ENCODE data around the gene DNAJB14. TPM values are rescaled to one million over a fixed set of nuclear protein-coding genes. Genes with fewer than 3 reads are reported as not detected.
"Not testable (repeated sequence)": the region's sequence is repeated elsewhere in the genome, so short reads cannot be mapped to it uniquely, and the experiment has no call there.

Gene DNAJB14
- 45.6 TPM for total RNA-seq
- long read RNA-seq, full-length matches to known transcripts, result 41 of 52 reads
- long read RNA-seq, partial matches to known transcripts, result 4 of 52 reads
- long read RNA-seq, other reads (novel, unspliced or antisense), result 7 of 52 reads

- peak; percentile 94 for DNase-seq (ENCODE audit: low spot score)
Measured at GRCh38 chr4:99946356-99947189, at the start of gene DNAJB14. TSS of gene DNAJB14 (minus strand) at chr4:99946618. CDS start at chr4:99946571, 47 bp downstream.

DNA sequence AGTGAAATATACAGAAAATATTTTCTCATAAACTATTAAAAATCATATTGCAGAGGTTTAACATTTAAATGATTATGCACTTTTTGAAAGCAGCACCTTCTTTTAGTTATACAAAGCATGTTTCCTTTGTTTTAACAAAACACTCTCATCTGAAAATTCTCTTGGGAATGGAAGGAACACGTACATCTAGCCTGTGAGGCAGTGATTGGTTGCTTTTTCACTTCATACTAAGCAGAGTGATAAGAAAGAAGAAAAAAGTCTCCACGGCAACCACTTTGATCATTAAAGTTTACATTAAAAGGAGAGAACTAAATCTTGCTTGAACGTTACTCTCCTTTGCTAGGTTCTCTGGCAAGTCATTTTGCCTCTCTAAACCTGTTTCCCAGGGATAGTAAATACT lies 45.3 kb upstream of the DNAJB14 start:
- DNase-seq (ENCODE audit: low spot score), result no peak

DNA sequence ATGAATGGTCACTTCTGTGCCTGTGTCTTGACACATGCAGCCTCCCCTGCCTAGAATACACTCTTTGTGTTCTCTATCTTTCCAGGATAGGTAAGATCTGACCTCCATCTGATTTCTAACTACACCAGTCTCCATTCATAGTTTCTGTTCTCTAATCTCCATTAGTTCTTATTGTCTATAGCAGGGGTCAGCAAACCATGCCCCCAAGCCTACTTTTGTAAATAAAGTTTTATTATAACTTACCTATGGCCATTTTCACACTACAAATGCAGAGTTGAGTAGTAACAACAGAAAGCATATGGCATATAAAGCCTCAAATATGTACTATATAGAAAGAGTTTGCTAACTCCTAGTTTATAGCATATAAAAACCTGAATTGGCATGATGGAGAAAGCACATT lies 41.3 kb upstream of the DNAJB14 start:
- no peak for DNase-seq (ENCODE audit: low spot score)

DNA sequence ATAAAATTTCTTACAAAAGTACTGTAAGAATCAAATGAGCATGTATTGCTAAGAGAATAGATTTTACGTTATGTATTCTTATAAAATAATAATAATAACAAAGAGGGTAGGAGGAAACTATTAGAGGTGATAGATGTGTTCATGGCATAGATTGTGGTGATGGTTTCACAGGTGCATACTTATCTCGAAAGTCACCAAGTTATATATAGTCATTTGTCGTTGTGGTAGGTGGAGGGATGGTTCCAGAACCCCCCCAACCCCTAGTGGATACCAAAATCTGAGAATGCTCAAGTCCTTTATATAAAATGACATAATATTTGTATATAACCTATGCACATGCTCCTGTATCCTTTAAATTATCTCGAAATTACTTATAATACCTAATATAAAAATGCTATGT lies 40.4 kb upstream of the DNAJB14 start:
- no peak for DNase-seq (ENCODE audit: low spot score)

DNA sequence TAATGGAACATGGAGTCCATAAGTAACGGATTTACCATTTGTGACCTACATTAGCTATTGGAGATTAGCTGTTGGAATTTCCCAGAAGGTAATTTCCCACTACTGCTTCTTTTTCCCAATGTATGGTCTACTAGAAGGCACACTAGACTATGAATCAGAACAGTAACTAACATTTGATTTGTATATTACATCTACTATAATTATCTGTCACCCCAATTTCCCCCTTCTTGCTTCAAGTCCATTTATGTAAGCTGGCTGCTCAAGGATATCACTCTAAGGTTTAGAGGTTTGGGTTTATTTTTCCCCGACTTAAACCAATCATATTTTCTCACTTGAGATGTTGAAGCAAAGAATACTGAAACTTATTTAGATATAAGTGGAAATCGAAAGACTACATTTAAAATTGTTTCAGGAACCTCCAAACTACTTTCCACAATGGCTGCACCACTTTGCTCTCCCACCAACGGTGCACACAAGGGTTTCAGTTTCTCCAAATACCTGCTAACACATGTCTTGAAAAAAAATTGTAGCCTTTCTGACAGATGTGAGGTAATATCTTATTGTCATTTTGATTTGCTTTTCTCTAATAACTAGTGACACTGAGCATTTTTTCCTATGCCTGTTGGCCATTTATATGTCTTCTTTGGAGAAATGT lies 37.0 kb upstream of the DNAJB14 start:
- DNase-seq (ENCODE audit: low spot score), result no peak

DNA sequence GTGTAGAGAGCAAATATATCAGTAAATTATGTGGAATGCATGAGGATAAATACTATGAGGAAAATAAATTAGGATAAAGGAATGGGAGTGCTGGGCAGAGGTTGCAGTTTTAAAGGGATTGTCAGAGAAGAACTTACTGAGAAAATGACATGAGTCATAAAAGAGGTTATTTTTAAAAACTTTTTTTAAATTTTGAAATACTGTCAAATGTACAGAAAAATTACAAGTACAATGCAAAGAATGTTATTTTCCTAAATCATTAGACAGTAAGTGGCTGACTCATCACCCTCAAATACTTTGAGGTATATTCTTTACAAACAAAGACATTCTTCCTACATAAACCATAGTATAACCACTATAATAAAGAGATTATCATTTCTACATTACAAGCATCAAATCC lies 33.5 kb upstream of the DNAJB14 start:
- DNase-seq (ENCODE audit: low spot score), result no peak

- no peak for DNase-seq (ENCODE audit: low spot score)
Measured at GRCh38 chr4:99971453-99972111, 25.2 kb upstream of the DNAJB14 start.

GRCh38 chr4:99968330-99968729 lies 21.9 kb upstream of the DNAJB14 start:
- no peak for DNase-seq (ENCODE audit: low spot score)

DNA sequence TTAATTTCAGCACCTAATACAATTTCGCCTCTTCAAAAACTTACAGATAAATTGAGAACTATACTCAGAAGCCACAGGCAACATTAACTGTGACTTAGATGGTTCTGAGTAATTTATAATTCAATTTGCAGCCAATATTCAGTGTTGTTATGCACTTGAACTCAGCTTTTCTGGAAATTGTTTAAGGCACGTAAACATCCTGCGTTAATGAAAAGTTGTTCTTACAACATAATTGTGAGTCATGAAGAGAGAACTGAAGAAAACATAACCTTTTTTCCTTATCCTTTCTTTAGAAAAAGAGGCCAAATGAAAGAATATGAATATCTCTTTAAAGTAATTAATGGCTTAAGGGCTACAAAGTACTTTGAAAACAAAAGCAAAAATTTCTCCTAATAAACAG lies 20.3 kb upstream of the DNAJB14 start:
- DNase-seq (ENCODE audit: low spot score), result no peak

DNA sequence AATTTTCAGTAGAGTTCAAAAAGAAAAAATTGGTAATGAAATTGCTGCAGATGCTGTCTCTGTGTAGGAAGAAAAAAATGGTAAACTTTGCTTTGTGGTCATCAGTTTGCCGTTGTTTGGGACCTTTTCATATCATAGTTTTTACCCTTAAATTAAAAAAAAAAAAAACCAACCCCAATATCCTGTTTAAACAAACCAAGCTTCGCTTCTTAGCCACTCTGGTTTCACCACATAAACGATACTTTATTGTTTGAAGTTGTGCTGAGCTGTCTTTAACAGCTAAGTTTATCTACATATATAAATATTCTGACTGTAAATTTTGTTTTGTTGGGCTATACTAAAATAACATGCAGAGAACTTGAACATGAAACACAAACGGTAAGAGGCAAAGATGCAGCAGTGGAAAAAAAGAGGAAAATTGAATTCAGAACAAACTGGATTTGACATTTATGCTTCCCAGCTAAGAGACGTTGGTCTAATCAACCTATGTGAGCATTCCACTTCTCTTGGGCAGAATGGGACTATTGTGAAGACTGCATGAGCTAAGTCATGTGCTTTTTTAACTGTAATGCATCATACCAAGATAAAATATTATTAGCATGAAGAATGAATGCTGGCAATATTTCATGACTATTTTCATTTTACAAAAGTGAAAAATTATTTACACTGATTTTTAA lies 19.4 kb upstream of the DNAJB14 start:
- DNase-seq (ENCODE audit: low spot score), result no peak

DNA sequence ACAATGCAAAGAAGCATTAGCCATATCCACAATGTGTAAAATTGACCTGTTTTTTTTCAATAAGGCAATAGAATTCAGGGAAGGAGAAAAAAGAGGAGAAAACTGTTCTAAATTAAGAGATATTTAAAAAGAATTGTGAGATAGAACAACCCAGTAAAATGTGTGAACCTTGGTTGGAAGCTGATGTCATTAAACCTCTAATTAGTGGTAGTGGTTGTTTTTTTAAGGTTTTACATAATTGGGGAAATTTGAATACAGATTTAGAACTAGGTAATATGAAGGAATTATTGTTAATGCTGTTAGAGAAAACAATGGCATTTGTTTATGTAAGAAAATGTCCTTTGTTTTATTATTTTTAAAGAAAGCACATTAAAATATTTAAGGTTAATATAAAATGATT lies 18.8 kb upstream of the DNAJB14 start:
- DNase-seq (ENCODE audit: low spot score), result no peak

GRCh38 chr4:99961711-99962110 lies 15.3 kb upstream of the DNAJB14 start:
- DNase-seq (ENCODE audit: low spot score), result no peak

DNA sequence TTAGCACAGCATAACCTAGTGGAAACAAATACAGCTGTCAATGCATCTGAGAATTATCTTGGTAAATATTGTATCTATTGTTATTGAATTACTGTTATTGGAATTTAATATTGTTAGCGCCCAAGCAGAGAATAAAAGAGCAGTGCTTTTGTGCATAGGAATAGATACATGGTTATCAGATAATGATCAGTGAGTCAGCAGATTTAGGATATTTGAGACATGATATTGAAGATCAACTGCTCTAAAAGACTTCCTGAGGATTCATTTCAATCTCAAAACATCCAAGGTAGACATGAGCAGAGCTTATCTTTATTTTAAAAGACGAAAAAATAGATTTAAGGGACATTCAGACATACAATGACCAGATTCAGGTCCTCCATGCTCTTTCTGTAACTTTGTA lies 14.2 kb upstream of the DNAJB14 start:
- DNase-seq (ENCODE audit: low spot score), result no peak

GRCh38 chr4:99958207-99958606 lies 11.8 kb upstream of the DNAJB14 start:
- DNase-seq (ENCODE audit: low spot score), result not testable (repeated sequence)

DNA sequence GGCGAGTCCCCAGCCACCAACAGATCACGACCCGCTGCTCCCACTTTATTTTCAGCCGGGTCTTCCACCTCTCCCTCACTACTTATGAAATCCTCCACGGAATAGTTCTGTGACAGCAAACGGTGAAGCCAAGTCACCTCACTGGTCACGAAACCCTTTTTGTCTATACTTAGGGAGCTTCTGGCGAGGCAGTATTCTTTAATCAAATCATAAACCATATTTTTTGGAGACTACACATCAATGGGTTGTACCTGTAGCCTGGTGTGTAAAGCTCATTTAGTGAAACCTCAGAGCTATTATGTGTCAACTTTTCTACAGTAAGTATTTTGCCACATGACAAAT lies 4.5 kb upstream of the DNAJB14 start:
- no peak for DNase-seq (ENCODE audit: low spot score)

DNA sequence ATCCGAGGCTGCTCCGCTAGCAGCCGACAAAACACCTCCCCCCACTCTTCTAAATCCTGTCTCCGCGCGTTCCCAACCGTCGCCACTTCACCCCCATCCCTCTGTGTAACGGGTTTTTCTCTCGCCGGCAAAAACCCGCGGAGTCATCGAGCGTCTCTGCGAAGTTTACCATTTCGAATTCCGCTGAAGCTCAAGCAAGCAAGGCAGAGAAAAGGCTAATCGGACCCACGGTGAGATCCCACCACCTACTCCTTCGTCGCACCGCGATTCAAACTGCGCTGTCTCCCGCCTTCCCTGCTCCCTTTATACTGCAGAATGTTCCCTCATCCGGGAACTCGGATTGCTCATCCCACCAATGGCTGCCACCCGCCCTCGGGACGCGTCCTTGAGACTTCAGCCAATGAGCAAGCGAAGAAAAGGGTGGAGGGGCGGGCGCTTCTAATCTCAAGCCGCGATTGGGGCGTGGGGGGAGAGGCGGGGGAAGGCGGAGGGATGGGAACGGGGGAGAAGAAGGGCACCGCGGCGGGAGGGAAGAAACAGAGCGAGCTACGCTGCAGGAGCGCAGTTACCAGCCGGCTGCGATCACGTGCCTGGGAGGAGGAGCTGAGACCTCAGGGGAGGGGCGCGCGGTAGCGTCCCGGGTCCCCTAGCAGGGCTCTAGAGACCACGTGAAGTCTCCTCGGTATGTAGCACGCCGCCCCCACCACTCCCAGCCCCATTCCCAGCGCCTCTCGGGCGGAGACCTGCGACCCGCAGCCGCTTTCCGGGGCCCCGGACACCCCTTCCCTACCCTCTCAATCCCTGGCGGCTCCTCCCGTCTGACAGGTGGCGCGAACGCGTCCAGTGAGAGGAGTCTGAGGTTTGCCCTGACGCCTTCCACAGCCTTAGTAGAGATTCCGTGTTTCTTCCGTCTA lies 3.8 kb upstream of the DNAJB14 start, which contains the start of gene H2AZ1:
TSS of gene H2AZ1 (minus strand) at position 277 of the 914 bp plus-strand sequence. CDS start at position 172, 105 bp downstream.
- DNase-seq (ENCODE audit: low spot score), result peak; percentile 99

DNA sequence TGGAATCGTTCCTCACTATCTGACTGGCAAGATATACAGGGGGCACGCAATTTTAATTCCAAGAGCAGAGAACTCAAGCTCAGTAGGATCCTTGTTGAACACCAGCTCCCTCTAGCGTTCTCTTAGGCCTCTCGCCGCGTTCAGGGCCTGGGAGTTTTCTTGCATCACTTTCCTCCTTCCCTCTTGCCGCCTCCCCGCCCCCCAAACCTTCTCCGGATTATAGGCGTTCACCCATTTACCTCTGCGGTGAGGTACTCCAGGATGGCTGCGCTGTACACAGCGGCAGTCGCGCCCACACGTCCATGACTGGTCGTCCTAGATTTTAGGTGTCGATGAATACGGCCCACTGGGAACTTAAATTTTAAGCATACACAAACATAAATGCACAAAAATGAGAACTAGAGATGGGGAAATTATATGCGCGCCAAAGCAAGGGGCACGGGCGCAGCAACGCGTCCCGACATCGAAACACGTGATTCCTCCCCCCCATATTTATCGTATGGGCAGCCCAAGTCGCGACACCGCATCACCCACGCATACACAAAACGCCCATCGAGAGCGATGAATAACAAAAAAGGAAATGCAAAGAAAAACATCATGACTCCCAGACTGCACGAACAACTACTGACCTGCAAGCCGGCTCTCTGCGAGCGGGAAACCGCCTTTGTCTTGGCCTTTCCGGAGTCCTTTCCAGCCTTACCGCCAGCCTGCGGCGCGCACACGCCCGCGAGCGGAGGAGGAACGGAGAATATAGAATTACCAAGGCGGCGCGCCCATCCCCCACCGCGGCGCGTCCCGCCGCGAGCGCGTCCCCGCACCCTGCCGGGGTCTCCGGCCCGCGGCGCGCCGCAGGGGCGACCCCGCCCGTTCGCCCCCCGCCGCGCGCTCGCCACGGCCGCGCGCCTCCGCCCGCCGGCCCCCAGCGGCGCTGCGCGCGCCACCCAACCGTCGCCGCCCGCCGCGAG lies 2.9 kb upstream of the DNAJB14 start:
- DNase-seq (ENCODE audit: low spot score), result peak; percentile 92

DNA sequence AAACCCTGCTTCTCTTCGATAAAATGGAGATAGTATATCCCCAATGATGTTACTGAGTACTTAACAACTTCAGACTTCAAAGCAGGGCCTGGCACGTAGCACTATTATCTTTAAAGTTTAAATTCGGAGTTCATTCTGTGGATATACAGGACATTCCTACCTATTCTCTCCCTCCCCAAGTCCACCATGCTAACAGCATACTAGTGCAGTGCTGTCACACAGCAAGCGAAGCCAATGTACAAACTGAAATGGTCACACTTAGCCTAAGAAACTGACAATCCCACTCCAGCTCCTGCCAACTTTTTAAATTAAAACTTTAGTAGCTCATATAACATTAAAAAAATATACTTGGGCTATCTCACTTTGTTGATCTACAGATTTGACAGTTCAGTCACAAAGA lies 1.2 kb upstream of the DNAJB14 start:
- no peak for DNase-seq (ENCODE audit: low spot score)

- DNase-seq (ENCODE audit: low spot score), result no peak
Measured at GRCh38 chr4:99947190-99947578, 766 bp upstream of the DNAJB14 start.

Data from mesenteric fat pad (tissue), 1 donor.